HepG2 (cell line): Measurements from ENCODE around the gene SH3D19. TPM values are rescaled to one million over a fixed set of nuclear protein-coding genes. Genes with fewer than 3 reads are reported as not detected.

Source experiments
- ATAD3A ChIP-seq: sonication (generic); formaldehyde crosslinking; IDR thresholded peaks from 2 replicates; pipeline ENCODE4 v1.4.0; 2020; ENCODE audit warnings: missing genetic modification reagents
- HDAC1 ChIP-seq: sonication (generic); formaldehyde crosslinking; IDR thresholded peaks from 2 replicates; pipeline ENCODE4 v1.5.1; 2020; ENCODE audit warnings: mild to moderate bottlenecking, missing genetic modification reagents
- IRF2 ChIP-seq: IDR thresholded peaks from 2 replicates; pipeline ENCODE4 v1.6.1; 2018; ENCODE audit warnings: missing genetic modification reagents, missing compliant biosample characterization
- KDM2A ChIP-seq: sonication (generic); formaldehyde crosslinking; IDR thresholded peaks from 2 replicates; pipeline ENCODE4 v1.4.0; 2020; ENCODE audit warnings: low read depth, missing genetic modification reagents, borderline replicate concordance
- MED1 ChIP-seq: sonication (generic); formaldehyde crosslinking; IDR thresholded peaks from 2 replicates; pipeline ENCODE4 v1.4.0; 2020; ENCODE audit warnings: missing genetic modification reagents
- PAXIP1 ChIP-seq: sonication (generic); formaldehyde crosslinking; conservative IDR thresholded peaks from 2 replicates; pipeline ENCODE4 v1.4.0; 2020; ENCODE audit warnings: mild to moderate bottlenecking, missing genetic modification reagents, moderate library complexity
- PBX2 ChIP-seq: IDR thresholded peaks from 2 replicates; pipeline ENCODE4 v1.6.1; 2016; ENCODE audit warnings: control low read depth
- PHF5A ChIP-seq: IDR thresholded peaks from one replicate; pipeline ENCODE4 v1.6.1; 2018; ENCODE audit warnings: low read depth, missing genetic modification reagents; ENCODE audit not compliant: unreplicated experiment
- PRDM10 ChIP-seq: sonication (generic); formaldehyde crosslinking; IDR thresholded peaks from 2 replicates; pipeline ENCODE4 v1.4.0; 2020; ENCODE audit warnings: low read depth, missing genetic modification reagents
- SMC3 ChIP-seq: IDR thresholded peaks from 2 replicates; pipeline ENCODE4 v1.6.1; 2011; ENCODE audit warnings: low read length, improper control_type of control experiment
- STAG1 ChIP-seq: sonication (generic); formaldehyde crosslinking; IDR thresholded peaks from 2 replicates; pipeline ENCODE4 v1.4.0; 2020; ENCODE audit warnings: missing genetic modification reagents
- ZBTB4 ChIP-seq: sonication (generic); formaldehyde crosslinking; IDR thresholded peaks from 2 replicates; pipeline ENCODE4 v1.4.0; 2020; ENCODE audit warnings: missing genetic modification reagents, mild to moderate bottlenecking, borderline replicate concordance
- ZNF136 ChIP-seq: sonication (generic); formaldehyde crosslinking; IDR thresholded peaks from 2 replicates; pipeline ENCODE4 v1.8.1; 2022; ENCODE audit warnings: low read depth, mild to moderate bottlenecking, moderate library complexity, missing genetic modification reagents
- ZNF180 ChIP-seq: sonication (generic); formaldehyde crosslinking; IDR thresholded peaks from 2 replicates; pipeline ENCODE4 v1.4.0; 2020; ENCODE audit warnings: low read depth, missing genetic modification reagents, borderline replicate concordance
- ZNF350 ChIP-seq: sonication (generic); formaldehyde crosslinking; IDR thresholded peaks from 2 replicates; pipeline ENCODE4 v1.4.0; 2020; ENCODE audit warnings: mild to moderate bottlenecking, low read depth, missing genetic modification reagents, borderline replicate concordance
- ZNF615 ChIP-seq: sonication (generic); formaldehyde crosslinking; IDR thresholded peaks from 2 replicates; pipeline ENCODE4 v1.5.0; 2020; ENCODE audit warnings: mild to moderate bottlenecking, missing genetic modification reagents, borderline replicate concordance
- ZNF720 ChIP-seq: sonication (generic); formaldehyde crosslinking; IDR thresholded peaks from 2 replicates; pipeline ENCODE4 v1.4.0; 2020; ENCODE audit warnings: missing genetic modification reagents
- polyA plus RNA-seq, 8 experiments: library from polyadenylated mRNA; depleted of rRNA in 3 of 8; stranded (reverse) in 7 of 8; unstranded in 1 of 8; fragments of >200 nt; fragmentation: Illumina TruSeq in 4 of 8; extraction: Trizol in 4 of 8; gene quantifications; 2 replicates each; pipeline versions ENCODE4 v1.2.1 to v1.2.3, GENCODE V29; 2011 to 2016; ENCODE audit warnings: low read depth in 4 of 8, missing spikeins in 1 of 8, mixed read lengths in 1 of 8; ENCODE audit not compliant: insufficient read depth in 1 of 8
- total RNA-seq, 5 experiments: library from RNA; depleted of rRNA; stranded (reverse); fragments of >200 nt; fragmentation: Illumina TruSeq; extraction: Trizol; gene quantifications; 2 replicates each; pipeline ENCODE4 v1.2.3, GENCODE V29; 2016; ENCODE audit warnings: low read depth in 1 of 5

The SH3D19 gene
- total and polyA plus RNA-seq, 2 of the 13 experiments (the other 11 are each of a cell fraction or from before 2014, with no cell fraction given) = 31.2 to 38.0 TPM

GRCh38 chr4:151276787-151277562 is 48.4 kb downstream of the SH3D19 start, which contains the start of gene PRSS48 (continued):
- TF ChIP-seq PHF5A (CRISPR knock-in tag) = peak; percentile 21
- TF ChIP-seq MED1 (CRISPR knock-in tag) = 0 out of 2 replicates have a peak, but pooled peaks have one; percentile 19
- peak; percentile 85 for TF ChIP-seq STAG1 (CRISPR knock-in tag)
- TF ChIP-seq ZBTB4 (CRISPR knock-in tag) = no peak
- no peak for TF ChIP-seq ZNF180 (CRISPR knock-in tag)
- no peak for TF ChIP-seq ZNF720 (CRISPR knock-in tag)
- no peak for TF ChIP-seq PAXIP1 (CRISPR knock-in tag)
- TF ChIP-seq KDM2A = 0 out of 2 replicates have a peak, but pooled peaks have one; percentile 26
- 0 out of 2 replicates have a peak, but pooled peaks have one; percentile 21 for TF ChIP-seq PRDM10 (CRISPR knock-in tag)
- peak; percentile 80 for TF ChIP-seq SMC3
- TF ChIP-seq HDAC1 = no peak
- no peak for TF ChIP-seq ATAD3A
- TF ChIP-seq ZNF136 (CRISPR knock-in tag) = no peak
- TF ChIP-seq PBX2 (CRISPR knock-in tag) = no peak
- TF ChIP-seq ZNF350 (CRISPR knock-in tag) = peak; percentile 28; the same call in 1 of the 2 replicates
- TF ChIP-seq ZNF615 (CRISPR knock-in tag) = no peak
- 0 out of 2 replicates have a peak, but pooled peaks have one; percentile 17 for TF ChIP-seq IRF2 (CRISPR knock-in tag)
